Measurements from ENCODE around the gene NAT16.
"Not testable (repeated sequence)": the region's sequence is repeated elsewhere in the genome, so short reads cannot be mapped to it uniquely, and the experiment has no call there.

NAT16 gene

DNA sequence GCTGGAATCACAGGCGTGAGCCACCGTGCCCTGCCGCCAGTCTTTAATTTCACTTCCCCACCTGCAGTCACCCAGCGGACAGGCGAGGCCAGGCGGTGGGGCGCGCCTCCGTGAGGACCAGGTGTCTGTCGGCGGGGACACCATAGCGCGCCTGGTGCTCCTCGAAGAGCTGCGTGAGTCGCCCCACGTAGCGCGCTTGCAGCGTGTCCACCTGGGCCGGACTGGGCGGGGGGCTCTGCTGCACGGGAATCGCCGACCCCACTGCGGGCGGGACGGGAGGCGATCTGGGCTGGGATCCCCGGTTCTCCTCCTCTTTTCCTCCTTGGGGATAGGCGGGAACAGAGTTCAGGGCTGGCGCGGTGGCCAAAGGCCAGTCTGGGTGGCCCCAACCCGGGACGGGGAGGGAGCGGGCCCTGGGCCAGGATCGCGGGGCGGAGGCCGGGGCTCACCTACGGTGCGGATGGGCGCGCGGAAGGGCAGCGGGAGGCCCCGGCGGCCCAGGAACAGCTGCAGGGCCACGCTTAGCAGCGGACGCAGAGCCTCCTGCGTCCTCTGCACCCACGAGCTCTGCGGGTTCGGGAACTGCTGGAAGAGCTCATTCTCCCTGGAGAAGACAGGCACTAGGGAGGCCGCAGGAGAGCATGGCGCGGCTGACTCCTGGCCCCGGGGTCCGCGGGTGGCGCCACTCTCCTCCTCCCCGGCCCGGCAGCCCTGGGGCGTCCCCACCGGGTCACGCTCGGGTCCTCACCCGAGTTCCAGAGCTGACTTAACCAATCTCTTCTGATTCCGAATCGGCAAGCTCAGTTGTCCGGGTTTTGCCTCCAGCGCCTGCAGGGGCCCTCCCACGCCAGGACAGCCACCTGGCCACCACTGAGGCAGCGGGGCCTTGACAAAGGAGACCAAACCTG is 21.9 kb upstream of the NAT16 start:
- no peak for DNase-seq

DNA sequence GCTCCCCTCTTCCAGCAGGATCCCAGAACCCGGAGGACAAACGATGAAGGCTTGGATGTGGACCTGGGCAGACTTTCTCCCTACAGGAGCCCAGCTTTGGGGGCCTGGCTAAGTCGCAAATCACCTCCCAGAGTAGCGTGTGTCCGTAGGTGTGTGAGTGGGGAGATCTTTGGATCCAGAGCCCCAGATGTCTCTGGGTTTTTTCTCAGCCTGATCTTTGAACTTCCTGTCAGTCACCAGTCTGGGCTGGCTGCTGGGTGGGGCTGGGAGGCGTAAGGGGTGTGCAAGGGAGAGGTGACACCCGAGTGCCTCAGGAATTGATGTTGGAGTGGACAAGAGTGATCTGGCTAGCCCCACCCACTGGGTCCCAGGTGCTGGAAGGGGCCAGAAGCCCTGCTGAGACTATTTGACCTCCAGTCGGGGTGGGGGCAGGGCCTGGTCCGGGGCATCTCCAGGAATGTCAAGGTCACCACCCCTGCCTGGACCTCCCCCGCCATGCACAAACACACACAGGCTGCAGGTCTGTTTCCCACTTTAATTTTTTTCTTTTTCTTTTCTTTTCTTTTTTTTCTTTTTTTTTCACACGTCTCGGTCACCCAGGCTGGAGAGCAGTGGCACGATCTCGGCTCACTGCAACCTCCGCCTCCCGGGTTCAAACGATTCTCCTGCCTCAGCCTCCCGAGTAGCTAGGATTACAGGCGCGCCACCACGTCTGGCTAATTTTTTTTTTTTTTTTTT is 20.9 kb upstream of the NAT16 start, which contains the start of gene MOGAT3:
Gene MOGAT3, minus strand, starts transcription at position 175 of the 738 bp plus-strand sequence. CDS start 182 bp downstream, outside the sequence.
- peak in 1 of 3 donors; percentile 26 for DNase-seq

DNA sequence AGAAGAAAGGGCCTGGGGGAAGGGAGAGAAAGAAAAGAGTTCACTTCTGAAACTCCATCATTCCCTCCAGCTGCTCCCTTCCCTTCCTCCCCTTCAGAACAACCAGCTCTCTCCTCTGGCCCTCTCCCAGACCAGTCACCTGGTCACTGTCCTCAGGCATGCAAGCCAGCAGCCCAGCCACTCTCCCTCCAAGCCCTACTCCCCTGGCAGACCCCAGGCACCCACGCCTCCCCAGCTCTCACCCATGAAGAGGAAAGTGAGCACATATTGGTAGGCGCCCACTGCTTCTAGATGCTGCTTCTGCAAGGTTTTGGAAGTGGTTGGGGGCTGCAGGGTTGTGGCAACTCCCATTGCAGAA is 20.4 kb upstream of the NAT16 start:
- no peak for DNase-seq

DNA sequence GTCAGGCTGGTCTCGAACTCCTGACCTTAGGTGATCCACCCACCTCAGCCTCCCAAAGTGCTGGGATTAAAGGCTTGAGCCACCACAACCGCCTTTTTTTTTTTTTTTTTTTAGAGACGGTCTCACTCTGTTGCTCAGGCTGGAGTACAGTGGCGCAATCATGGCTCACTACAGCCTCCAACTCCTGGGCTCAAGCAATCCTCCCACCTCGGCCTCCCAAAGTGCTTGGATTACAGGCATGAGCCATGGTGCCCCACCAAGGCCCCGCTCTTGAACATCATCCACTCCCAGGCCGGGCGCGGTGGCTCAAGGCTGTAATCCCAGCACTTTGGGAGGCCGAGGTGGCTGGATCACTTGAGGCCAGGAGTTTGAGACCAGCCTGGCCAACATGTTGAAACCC is 19.4 kb upstream of the NAT16 start:
- not testable (repeated sequence) for DNase-seq

DNA sequence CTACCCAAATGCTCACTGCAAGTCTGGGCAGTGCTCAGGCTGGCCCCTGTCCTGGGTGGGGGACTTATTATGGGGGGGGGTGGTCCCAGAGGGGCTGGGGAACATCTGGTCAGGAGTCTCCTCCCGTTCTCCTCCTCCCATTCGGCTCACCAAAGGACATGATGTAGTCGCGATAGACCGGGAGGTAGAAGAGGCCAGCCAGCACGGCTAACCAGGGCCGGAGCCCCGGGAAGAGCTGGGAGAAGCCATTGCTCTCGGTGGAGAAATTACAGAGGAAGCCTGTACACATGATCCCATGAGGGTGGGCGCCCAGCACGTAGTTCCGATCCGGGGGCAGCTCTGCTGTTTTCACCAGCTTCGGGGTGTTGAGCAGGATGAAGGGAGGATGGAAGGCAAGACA is 18.4 kb upstream of the NAT16 start:
- no peak for DNase-seq

DNA sequence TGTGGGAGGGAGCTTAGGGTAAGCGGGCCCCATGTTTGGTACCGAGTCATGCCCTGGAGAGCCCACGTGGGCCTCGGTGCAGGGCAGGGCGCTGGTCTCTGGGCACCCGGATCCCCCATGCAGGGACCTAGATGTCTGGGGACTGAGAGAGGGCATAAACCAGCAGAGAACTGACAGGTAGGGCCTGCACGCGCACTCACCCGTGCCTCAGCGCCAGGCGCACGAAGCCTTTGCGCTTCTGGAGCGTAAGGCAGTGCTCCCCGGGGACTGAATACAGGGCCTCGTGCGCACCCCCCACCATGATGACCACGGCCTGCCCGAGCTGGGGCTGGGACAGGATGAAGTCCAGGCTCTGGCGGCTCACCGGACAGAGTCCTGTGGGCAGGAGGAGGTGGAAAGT is 17.9 kb upstream of the NAT16 start:
- no peak for DNase-seq

DNA sequence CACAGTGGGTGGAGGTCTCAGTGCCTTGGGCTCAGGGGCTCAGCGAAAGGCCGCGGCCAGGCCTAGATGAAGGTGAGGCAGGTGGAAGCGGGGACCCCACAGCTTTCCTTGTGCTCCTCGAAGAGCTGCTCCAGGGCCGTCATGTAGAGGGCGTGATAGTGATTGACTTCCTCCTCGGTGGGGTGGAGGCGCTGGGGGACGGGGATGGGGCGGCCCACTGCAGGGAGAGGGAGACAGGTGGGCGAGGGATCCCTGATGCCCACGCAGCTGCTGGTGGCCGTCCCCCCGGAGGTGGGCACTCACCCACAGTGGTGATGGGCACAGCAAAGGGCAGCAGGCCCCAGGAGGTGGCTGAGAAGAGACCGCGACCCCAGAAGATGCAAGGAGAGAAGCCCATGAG is 15.8 kb upstream of the NAT16 start:
- DNase-seq: no peak

DNA sequence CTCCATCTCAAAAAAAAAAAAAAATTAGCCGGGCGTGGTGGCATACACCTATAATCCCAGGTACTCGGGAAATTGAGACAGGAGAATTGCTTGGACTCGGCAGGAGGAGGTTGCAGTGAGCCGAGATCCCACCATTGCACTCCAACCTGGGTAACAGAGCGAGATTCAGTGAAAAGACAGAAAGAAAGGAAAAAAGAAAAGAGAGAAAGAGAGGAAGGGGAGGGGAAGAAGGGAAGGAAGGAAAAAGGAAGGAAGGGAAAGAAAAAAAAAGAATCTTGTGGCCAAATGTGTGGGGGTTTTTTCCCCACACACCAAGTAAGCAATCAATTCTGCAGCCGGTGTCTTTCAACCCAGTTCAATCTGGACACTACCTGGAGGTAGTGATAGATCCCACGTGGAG is 9.0 kb upstream of the NAT16 start:
- DNase-seq: no peak

DNA sequence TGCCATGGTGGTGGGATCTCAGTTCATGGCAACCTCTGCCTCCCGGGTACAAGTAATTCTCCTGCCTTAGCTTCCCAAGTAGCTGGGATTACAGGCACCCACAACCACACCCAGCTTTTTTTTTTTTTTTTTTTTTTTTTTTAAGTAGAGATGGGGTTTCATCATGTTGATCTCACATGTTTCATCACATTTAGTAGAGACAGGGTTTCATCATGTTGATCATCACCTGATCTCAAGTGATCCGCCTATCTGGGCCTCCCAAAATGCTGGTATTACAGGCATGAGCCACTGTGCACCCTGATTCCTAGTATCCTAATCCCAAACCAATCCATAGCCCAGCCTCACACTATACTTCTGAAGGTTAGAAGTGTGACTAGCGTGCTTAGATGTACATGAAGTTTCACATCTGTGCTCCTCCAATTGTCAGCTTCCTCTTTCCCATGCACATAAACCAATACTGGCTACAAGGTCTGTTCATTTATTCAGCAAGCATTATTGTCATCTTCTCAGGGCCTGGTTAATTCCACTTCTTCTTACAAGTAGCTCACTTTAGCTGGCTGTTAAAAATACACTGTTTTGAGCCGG is 6.8 kb upstream of the NAT16 start:
- peak; percentile 49 to 59 (median 56) for DNase-seq

DNA sequence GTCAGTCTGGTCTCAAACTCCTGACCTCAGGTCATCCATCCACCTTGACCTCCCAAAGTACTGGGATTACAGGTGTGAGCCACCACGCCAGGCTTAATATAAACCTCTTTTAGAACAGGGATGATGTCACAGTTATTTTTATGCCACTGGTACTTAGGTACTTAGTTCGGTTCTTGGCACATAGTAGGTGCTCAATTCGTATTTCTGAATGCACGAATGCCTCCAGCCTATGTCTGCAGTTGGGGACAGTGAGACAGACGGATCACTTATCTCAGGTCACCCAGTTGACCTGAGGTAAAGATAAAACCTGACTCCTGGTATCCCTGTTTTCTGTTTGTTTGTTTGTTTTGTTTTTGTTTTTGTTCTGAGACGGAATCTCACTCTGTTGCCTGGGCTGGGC is 6.1 kb upstream of the NAT16 start:
- DNase-seq: no peak

DNA sequence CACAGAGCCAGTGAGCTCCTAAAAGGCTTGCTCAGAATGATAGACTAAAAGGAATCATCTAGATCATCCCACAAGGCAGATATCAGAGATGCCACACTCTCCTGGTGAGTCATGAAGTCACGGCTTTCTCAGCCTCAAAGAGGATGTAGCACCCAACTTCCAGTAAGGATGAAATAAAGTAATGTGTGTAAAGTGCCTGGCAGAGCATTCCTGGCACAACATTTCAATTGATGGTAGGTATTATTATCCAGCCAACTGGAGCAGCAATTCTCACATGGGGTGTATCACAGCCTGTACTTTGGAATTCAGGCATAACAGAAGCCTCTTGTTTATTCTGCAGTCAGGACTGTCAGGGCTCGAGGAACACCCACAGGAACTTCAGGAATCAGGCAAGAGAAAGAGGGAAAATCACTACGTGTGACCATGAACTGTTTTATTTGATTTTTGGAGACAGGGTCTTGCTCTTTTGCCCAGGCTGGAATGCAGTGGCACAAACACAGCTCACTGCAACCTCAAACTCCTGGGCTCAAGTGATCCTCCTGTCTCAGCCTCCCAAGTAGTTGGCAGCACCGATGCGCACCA is 5.3 kb upstream of the NAT16 start:
- DNase-seq: peak; percentile 61 to 79 (median 71)

DNA sequence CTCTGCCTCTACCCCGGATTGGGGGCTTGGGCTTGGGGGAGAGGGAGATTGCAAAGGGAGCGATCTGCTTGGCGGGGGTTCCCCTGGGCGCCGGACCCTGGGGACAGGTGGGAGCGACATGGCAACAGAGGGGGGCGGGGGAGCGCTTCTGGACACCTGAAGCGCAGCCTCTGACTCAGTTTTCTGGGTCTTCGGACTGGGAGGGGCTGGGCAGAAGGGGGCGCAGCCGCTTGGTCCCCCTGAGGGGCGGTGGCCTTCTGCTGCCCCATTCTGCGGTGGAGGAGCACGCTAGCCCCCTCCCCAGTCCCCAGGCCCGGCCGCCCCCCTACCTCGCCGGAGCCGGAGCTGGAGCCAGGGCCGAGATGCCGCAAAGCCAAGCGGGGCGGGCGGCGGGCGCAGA is 380 bp downstream of the NAT16 start:
- DNase-seq: no peak

DNA sequence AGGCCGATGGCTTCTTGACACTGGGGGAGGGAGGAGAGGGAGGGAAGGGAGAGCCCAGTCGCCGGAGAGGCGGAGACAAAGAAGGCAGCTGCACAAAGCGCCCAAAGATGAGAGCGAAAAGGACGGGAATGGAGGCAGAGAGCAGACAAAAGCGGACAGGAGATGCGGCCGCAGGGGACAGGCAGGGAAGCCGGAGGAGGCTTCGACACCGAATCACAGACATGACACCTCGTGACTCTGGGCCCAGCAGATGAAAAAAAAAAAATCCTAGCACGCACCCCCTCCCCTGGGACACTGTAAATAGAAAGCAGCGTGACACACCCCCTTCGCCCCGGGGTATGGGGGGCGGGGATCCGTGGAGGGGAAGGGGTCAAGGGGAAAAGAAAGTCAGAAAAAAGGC is 976 bp downstream of the NAT16 start:
- no peak for DNase-seq

DNA sequence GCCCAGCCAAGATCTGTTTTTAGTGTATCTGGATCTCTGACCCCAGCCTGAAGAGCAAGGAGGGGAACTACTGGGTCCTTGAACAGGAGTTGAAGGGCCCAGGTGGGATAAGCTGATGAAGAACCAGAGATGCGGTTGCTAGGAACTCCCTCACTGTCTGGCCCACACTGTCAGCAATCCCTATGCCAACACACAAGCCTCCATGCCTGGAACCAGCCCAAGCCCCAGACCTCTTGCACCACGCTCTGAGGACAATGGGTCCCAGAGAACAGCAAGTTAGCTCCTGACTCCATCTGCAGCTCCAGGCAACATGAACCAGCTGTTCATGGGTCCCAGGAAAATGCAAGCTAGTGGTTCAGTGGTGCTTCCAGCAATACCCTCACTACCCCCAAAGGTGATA is 2.4 kb downstream of the NAT16 start:
- no peak for DNase-seq

DNA sequence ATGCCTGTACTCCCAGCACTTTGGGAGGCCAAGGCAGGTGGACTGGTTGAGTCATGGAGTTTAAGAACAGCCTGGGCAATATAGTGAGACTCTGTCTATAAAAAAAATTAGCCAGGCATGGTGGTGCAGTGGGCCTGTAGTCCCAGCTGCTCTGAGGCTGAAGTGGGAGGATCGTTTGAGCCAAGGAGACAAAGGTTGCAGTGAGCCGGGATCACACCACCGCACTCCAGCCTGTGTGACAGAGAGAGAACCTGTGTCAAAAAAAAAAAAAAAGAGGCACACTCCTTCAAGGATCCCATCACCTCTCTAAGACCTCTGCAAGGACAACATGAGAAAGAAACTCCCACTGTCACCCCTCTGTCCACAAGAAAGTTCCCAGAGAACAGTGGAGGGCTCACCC is 4.4 kb downstream of the NAT16 start:
- no peak for DNase-seq

DNA sequence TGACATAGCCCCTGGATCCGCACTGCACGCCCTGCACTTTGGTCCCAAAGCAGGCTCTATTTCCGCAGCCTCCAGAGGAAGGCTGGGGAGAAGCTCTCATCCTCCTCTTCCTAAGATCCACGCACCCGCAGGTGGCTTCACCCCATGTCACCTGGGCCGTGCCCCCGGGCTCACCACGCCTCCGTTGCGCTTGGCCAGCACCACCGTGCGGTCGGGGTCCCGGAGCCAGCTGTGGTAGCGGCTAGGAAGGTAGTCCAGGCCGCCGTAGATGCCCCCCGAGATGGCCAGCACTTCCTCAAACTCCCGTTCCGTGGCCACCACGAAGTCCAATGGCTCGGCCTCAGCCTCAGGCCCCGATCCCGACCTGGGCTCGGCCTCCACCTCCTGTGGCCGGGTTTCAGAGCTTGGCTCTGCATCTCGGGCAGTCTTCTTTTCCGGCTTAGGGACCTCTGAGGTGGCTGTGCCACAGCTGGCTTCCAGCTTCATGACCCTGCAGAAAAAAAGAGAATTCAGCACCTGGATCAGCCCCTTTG is 5.7 kb downstream of the NAT16 start:
- no peak for DNase-seq

DNA sequence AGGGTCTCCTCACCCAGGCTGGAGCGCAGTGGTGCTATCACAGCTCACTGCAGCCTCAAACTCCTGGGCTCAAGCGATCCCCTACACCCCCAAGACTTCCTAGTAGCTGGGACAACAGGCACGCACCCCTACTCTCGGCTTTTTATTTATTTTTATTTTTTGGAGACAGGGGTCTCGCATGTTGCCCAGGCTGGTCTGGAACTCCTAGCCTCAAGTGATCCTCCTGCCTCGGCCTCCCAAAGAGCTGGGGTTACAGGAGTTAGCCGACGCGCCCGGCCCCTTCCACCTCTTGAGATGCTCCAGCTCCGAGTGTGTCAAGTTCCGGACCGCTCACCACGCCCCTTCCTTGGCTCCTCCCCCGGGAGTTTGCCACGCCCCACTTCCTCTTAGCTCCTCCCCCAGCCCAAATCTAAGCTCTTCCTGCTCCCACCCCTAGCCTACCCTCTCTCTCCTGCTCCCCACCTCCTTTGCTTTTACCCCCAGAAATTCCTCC is 6.3 kb downstream of the NAT16 start:
- peak; percentile 63 to 76 (median 71) for DNase-seq

DNA sequence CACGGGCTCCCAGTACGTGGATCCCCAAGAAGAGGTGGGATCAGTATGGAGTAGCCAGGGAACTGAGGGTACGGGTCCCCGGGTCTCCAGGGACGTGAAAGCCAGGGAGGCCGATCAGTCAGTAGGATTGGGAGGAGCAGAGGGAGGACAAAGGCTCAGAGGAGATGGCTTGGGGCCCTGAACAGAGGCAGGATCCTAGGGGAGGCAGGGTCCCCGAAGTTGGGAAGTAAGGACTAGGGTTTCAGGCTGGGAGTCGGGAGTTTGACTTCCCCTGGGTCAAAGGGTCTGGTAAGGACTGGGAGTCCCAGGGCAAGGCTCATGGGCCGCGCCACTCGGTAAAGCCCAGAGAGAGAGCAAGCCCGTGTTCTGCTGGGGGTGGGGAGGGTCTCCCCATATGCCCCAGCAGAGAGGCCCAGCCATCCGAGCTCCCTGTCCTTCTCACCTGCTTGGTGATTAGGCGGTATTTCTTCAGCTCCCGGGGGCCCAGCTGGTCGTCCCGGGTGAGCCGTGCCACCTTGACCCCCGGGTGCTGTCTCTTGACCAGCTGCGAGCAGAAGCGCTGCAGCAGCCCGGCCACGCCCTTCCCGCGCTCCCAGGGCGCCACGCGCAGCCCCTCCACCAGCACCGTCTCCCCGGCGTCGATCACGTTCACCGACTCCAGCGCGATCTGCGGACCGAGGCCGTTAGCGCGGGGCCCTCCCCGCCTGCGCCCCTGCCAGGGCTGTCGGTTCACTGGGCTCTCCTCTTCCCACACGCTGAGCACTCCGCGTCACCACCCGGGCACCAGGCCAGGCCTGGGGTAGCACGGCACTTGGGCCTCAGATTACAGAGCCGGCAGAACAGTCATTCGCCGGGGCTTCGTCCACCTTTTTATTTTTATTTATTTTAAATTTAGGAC is 7.0 kb downstream of the NAT16 start:
- peak; percentile 73 to 89 (median 86) for DNase-seq

DNA sequence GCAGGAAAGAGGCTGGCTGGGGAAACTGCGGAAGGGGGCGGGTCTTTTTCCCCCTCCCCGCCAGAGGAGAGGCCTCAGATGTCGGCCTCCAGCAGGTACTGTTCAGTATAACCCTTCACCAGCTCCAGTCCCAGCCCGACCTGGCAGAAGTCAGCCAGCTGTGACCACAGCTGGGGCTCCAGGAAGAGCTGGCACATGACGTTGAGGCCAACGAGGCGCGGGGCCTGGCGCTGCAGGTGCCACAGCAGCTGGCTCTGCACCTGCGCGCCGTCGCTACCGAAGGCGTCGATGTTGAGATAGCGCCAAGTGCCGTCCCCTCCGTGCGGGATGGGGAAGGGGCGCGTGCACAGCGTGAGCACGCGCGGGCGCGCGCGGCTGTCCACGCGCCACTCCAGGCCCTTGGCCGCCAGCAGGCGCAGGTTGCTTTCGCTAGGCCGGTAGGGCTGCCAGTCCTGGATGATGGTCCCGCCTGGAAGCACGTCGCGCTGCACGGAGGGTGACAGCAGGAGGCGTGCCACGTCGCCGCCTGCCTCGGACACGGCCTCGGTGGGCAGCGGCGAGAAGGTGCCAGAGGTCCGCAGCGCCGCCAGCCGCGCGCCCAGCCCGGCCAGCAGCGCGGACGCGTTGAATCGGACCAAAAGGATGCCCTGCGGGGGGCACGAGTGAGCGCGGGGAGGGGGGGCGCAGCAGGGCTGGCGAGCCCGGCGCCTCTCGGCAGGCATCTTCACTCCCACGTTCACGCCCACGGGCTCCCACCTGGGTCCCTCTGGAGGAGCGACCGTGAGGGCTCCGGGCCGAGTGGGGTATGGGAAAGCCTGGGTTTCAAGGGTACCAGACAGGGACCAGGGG is 7.9 kb downstream of the NAT16 start:
- no peak for DNase-seq

DNA sequence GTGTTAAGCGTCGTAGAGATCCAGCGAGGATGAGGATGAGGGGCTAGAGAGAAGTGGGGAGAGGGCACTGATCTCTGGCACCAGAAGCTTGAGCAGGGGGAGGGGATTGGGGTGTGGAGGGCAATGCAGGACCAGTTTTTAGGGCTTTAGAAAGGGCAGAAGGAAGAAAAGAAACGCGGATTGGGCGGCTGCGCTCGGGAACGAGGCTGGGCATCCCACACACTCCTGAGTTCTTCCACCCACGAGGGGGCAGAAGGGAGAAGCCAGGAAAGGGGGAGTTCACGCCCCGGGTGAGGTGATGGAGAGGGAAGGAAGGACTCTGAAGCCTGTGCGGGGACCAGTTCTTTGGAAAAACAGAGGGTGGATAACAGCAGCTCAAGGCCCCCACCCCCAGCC is 8.7 kb downstream of the NAT16 start:
- peak in 1 of 3 donors; percentile 50 for DNase-seq

All from suppressor macrophage treated with lipopolysaccharide for 1 hour (primary cell).